Endothelial cell of umbilical vein (primary cell): ENCODE data around the gene FAM114A2. TPM values are rescaled to one million over a fixed set of nuclear protein-coding genes. Genes with fewer than 3 reads are reported as not detected.
"Not testable (repeated sequence)": the region's sequence is repeated elsewhere in the genome, so short reads cannot be mapped to it uniquely, and the experiment has no call there.

Experiments used
- BruUV-seq: library from RNA; stranded (reverse); fragments of 400-500 nt; replicated peaks from 2 replicates; lab custom pipeline; 2021; lab: Mats Ljungman, UMichigan
- CTCF ChIA-PET: fragments of 300-600, 350-600 bp; sonication (Branson Sonifier 250); formaldehyde crosslinking; loops from one replicate; lab custom pipeline; 2021; ENCODE audit warnings: antibody characterized with exemption, inconsistent platforms; lab: Charles Lee
- POLR2A ChIA-PET: fragments of 300-600, 350-600 bp; sonication (Branson Sonifier 250); formaldehyde crosslinking; loops from one replicate; lab custom pipeline; 2021; ENCODE audit warnings: antibody characterized with exemption, inconsistent platforms; lab: Charles Lee
- DNase-seq: peaks from one replicate; pipeline ENCODE4 v3.0.0-alpha.2; 2011; ENCODE audit warnings: low read depth, low spot score
- FAIRE-seq: peaks from 2 replicates; lab custom pipeline; 2011; peaks lifted over from hg19 to GRCh38; lab: Jason Lieb, UNC
- H2AFZ ChIP-seq: 2 replicates; pipeline ENCODE4 v1.6.0; 2012; ENCODE audit warnings: low read depth, low read length, control low read depth, inconsistent platforms
- H3K27ac ChIP-seq: 2 replicates; pipeline ENCODE4 v1.5.1; 2011; ENCODE audit warnings: low read depth, mild to moderate bottlenecking, control low read depth, low read length, moderate library complexity; ENCODE audit not compliant: insufficient read depth
- H3K27me3 ChIP-seq, 2 experiments: 2 replicates each; pipeline versions ENCODE4 v1.6.0 to v1.6.1; 2011; ENCODE audit warnings: low read length in 2 of 2, mixed read lengths in 1 of 2; ENCODE audit not compliant: control insufficient read depth in 2 of 2, insufficient read depth in 2 of 2
- H3K36me3 ChIP-seq, 2 experiments: 2 replicates in 1 of 2; 3 replicates in 1 of 2; pipeline ENCODE4 v1.5.1; 2011; ENCODE audit warnings: low read length in 2 of 2, mild to moderate bottlenecking in 1 of 2, moderate library complexity in 1 of 2; ENCODE audit not compliant: control insufficient read depth in 2 of 2, insufficient read depth in 2 of 2; ENCODE audit errors: extremely low read depth in 1 of 2
- H3K4me1 ChIP-seq: 3 replicates; pipeline ENCODE4 v1.5.1; 2011; ENCODE audit warnings: mild to moderate bottlenecking, low read length; ENCODE audit not compliant: control insufficient read depth, insufficient read depth; ENCODE audit errors: extremely low read depth
- H3K4me2 ChIP-seq: 2 replicates; pipeline ENCODE4 v1.6.1; 2011; ENCODE audit warnings: low read length, control low read depth, mixed read lengths; ENCODE audit not compliant: insufficient read depth
- H3K4me3 ChIP-seq, 3 experiments: fragments of 200-600 bp in 1 of 3; sonication (generic), shearing (Covaris generic) in 1 of 3; replicated peaks in 1 of 3; 2 replicates each; pipeline ENCODE4 v1.5.1; 2011 to 2016; ENCODE audit warnings: control low read depth in 3 of 3, low read length in 3 of 3, mild to moderate bottlenecking in 2 of 3, inconsistent platforms in 1 of 3, low read depth in 1 of 3, moderate library complexity in 1 of 3; ENCODE audit not compliant: insufficient read depth in 1 of 3
- H3K79me2 ChIP-seq: 2 replicates; pipeline ENCODE4 v1.6.0; 2012; ENCODE audit warnings: low read length, inconsistent platforms; ENCODE audit not compliant: control insufficient read depth, insufficient read depth
- H3K9ac ChIP-seq: replicated peaks from 2 replicates; pipeline ENCODE3; 2011; ENCODE audit warnings: low read length, control low read depth; ENCODE audit not compliant: insufficient read depth; ENCODE audit errors: extremely low read depth
- H3K9me1 ChIP-seq: replicated peaks from 3 replicates; pipeline ENCODE4 v1.6.0; 2011; ENCODE audit warnings: mild to moderate bottlenecking, low read length; ENCODE audit not compliant: control insufficient read depth, insufficient read depth; ENCODE audit errors: extremely low read depth
- H3K9me3 ChIP-seq: replicated peaks from 2 replicates; pipeline ENCODE4 v1.5.1; 2012; ENCODE audit warnings: low read length, inconsistent platforms; ENCODE audit not compliant: control insufficient read depth, insufficient read depth
- H4K20me1 ChIP-seq: replicated peaks from 2 replicates; pipeline ENCODE3; 2011; ENCODE audit warnings: mild to moderate bottlenecking, low read length; ENCODE audit not compliant: control insufficient read depth, insufficient read depth; ENCODE audit errors: extremely low read depth
- FOS ChIP-seq: IDR thresholded peaks from 2 replicates; pipeline ENCODE4 v1.6.1; 2011; ENCODE audit warnings: mild to moderate bottlenecking, low read length, moderate library complexity, borderline replicate concordance; ENCODE audit not compliant: insufficient read depth
- GATA2 ChIP-seq: IDR thresholded peaks from 2 replicates; pipeline ENCODE4 v1.7.0; 2011; ENCODE audit warnings: low read depth, mild to moderate bottlenecking, moderate library complexity, mixed read lengths, low read length; ENCODE audit not compliant: insufficient read length, insufficient read depth
- MYC ChIP-seq: IDR thresholded peaks from one replicate; pipeline ENCODE4 v1.6.1; 2011; ENCODE audit warnings: mild to moderate bottlenecking, low read depth, low read length
- POLR2A ChIP-seq: IDR thresholded peaks from 2 replicates; pipeline ENCODE4 v1.6.1; 2012; ENCODE audit warnings: low read depth, mild to moderate bottlenecking, control low read depth, low read length
- dilution Hi-C: fragments of 300-500 bp; cut with MboI; formaldehyde crosslinking; loops from one replicate; pipeline ENCODE4 v1.15.0; 2019; ENCODE audit warnings: low sequenced_read_pairs; ENCODE audit not compliant: extremely low pct_ligation_motif_present
- intact Hi-C: fragments of 100-400 bp; cut with micrococcal nuclease; formaldehyde crosslinking; loops from one replicate; pipeline ENCODE4 v1.10.0; 2022
- polyA plus RNA-seq, 4 experiments: library from polyadenylated mRNA; depleted of rRNA in 3 of 4; stranded (reverse) in 3 of 4; unstranded in 1 of 4; fragments of >200 nt; gene quantifications; 2 replicates each; pipeline versions ENCODE4 v1.2.1 to v1.2.3, GENCODE V29; 2011 to 2012; ENCODE audit warnings: missing spikeins in 1 of 4
- total RNA-seq: library from RNA; stranded (reverse); gene quantifications from 2 replicates; pipeline ENCODE4 v1.2.3, GENCODE V29; 2021
- TF ChIP-seq, protein P1 (sequence below): IDR thresholded peaks from 2 replicates; pipeline ENCODE4 v1.6.1; 2011; ENCODE audit not compliant: insufficient read depth, insufficient read length

The FAM114A2 gene
- total and polyA plus RNA-seq, 2 donors (not counting 3 experiments of a cell fraction or from before 2014, with no cell fraction given) = 9.6 to 31.3 TPM

- dilution Hi-C loops = no loop called here
- CTCF ChIA-PET = interaction anchor here (0.6 to 8.4 kb wide), 68 partner anchors 8 to 568 kb away, joined by 3 to 175 read pairs (median 5); partner anchors contain the start of genes FAM114A2, GALNT10 and MFAP3
- no peaks in the 10 kb centered on the region for H3K36me3 ChIP-seq
- H3K4me1 ChIP-seq = no peaks in the 10 kb centered on the region
- BruUV-seq = no TSS peak
- no peak overlapping the region for H3K9ac ChIP-seq
- H3K9me3 ChIP-seq = no peaks in the 10 kb centered on the region
- intact Hi-C loops = loop anchor here (1.0 to 2.0 kb wide), 10 partner anchors 98 to 569 kb away; partner anchors contain the start of gene SAP30L
- H3K27me3 ChIP-seq = peaks cover 0 to 1% of the 10 kb centered on the region in 2 experiments
- peak overlapping the region; percentile 7 for H3K4me2 ChIP-seq
- DNase-seq (no peak), FAIRE-seq (no peak)
- POLR2A ChIA-PET = interaction anchor here (1.6 kb wide), 1 partner anchor 333 kb away, joined by 4 read pairs; no protein-coding TSS in a partner anchor
- no peak overlapping the region for H3K4me3 ChIP-seq
- H3K9me1 ChIP-seq = no peaks in the 10 kb centered on the region
- TF ChIP-seq GATA2 (no peak), POLR2A (no peak), FOS (no peak), MYC (no peak)
- TF ChIP-seq, protein P1, sequence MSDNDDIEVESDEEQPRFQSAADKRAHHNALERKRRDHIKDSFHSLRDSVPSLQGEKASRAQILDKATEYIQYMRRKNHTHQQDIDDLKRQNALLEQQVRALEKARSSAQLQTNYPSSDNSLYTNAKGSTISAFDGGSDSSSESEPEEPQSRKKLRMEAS = no peak
- H2AFZ ChIP-seq = peak overlapping the region; percentile 33
- no peaks in the 10 kb centered on the region for H4K20me1 ChIP-seq
- no peak overlapping the region for H3K27ac ChIP-seq
- no peaks in the 10 kb centered on the region for H3K79me2 ChIP-seq
Observed at GRCh38 chr5:154071799-154072413, 33.2 kb upstream of the FAM114A2 start.

- CTCF ChIA-PET = interaction anchor here (1.0 to 8.4 kb wide), 5 partner anchors 12 to 334 kb away, joined by 3 to 175 read pairs (median 5); no protein-coding TSS in a partner anchor
Observed at GRCh38 chr5:154069854-154070253, 31.1 kb upstream of the FAM114A2 start.

More at GRCh38 chr5:154069854-154070253, 31.1 kb upstream of the FAM114A2 start:
- H3K9ac ChIP-seq, FAIRE-seq, H3K4me2 ChIP-seq, H3K36me3 ChIP-seq, H3K4me3 ChIP-seq, H3K79me2 ChIP-seq, BruUV-seq, dilution Hi-C loops, H3K9me1 ChIP-seq, DNase-seq, H3K9me3 ChIP-seq, H3K27ac ChIP-seq, H3K4me1 ChIP-seq, H4K20me1 ChIP-seq, H3K27me3 ChIP-seq, intact Hi-C loops, POLR2A ChIA-PET, H2AFZ ChIP-seq: not testable (repeated sequence)
